Uterus (tissue), 4 donors: ENCODE measurements around the gene CTSD. TPM values are rescaled to one million over a fixed set of nuclear protein-coding genes. Genes with fewer than 3 reads are reported as not detected.
A peak's percentile ranks its signal among the peaks of the same experiment; 100 is the strongest.
"Not testable (repeated sequence)": the region's sequence is repeated elsewhere in the genome, so short reads cannot be mapped to it uniquely, and the experiment has no call there.

Experiments used
- DNase-seq, 2 donors: peaks; one replicate each; pipeline ENCODE4 v3.0.0-alpha.2; 2019 to 2020
- H3K27ac ChIP-seq, 2 donors: fragments of 200-600 bp; sonication (generic); 1 replicate in 1 of 2; 2 replicates in 1 of 2; pipeline ENCODE4 v1.5.1; 2016 to 2018
- H3K27me3 ChIP-seq, 2 donors: fragments of 200-600 bp; sonication (generic); one replicate each; pipeline ENCODE4 v1.5.1; 2018 to 2019; ENCODE audit warnings: control low read depth in 1 of 2
- H3K36me3 ChIP-seq, 2 donors: fragments of 200-600 bp; sonication (generic); one replicate each; pipeline ENCODE4 v1.5.1; 2019; ENCODE audit warnings: control low read depth in 1 of 2
- H3K4me1 ChIP-seq, 2 donors: fragments of 200-600 bp; sonication (generic); one replicate each; pipeline ENCODE4 v1.5.1; 2018 to 2019; ENCODE audit warnings: control low read depth in 1 of 2
- H3K4me3 ChIP-seq, 2 donors: fragments of 200-600 bp; sonication (generic); 1 replicate in 1 of 2; 2 replicates in 1 of 2; pipeline ENCODE4 v1.5.1; 2018 to 2019; ENCODE audit warnings: mild to moderate bottlenecking in 1 of 2
- H3K9me3 ChIP-seq, 2 donors: fragments of 200-600 bp; sonication (generic); one replicate each; pipeline ENCODE4 v1.5.1; 2019; ENCODE audit warnings: control low read depth in 1 of 2
- CTCF ChIP-seq, 4 experiments: fragments of 200-600 bp in 2 of 4; fragments of 450-650 bp in 2 of 4; sonication (generic) in 2 of 4; IDR thresholded peaks; one replicate each; pipeline ENCODE4 v1.5.1; 2016 to 2019; ENCODE audit warnings: antibody characterized with exemption in 4 of 4, mild to moderate bottlenecking in 2 of 4, moderate library complexity in 1 of 4
- POLR2A ChIP-seq, 2 donors: fragments of 450-650 bp; IDR thresholded peaks; one replicate each; pipeline ENCODE4 v1.6.1; 2016; ENCODE audit warnings: antibody characterized with exemption in 2 of 2, mild to moderate bottlenecking in 1 of 2, moderate library complexity in 1 of 2
- intact Hi-C: fragments of 100-400 bp; cut with DNase I; formaldehyde crosslinking; loops from one replicate; pipeline ENCODE4 v1.15.1; 2023; ENCODE audit warnings: low total_unique reads
- total RNA-seq, 4 donors: library from RNA; depleted of rRNA in 3 of 4; stranded (reverse); fragments of >200 nt in 3 of 4; gene quantifications; one replicate each; pipeline versions ENCODE4 v1.1.0 to v1.2.4, GENCODE V29; 2014 to 2023
- donor health status: DM: yes; HTN: yes; CAD: no.

Gene CTSD
- 100 to 1,000 TPM in 2 of 4 donors, 10 to 100 TPM in 2; 80.0 to 188 (median 126) TPM for total RNA-seq

- TF ChIP-seq POLR2A (IDR thresholded peaks at IDR 0.05) (peak in 1 of 2 donors; percentile 67), CTCF (IDR thresholded peaks at IDR 0.05) (no peak)
- H3K4me1 ChIP-seq: peaks cover 0 to 13% of the 10 kb centered on the region in 2 donors
- peak within 1 kb of the TSS; percentile 77 to 85 for H3K27ac ChIP-seq
- intact Hi-C loops: no loop called here
- peak; percentile 80 to 85 for DNase-seq
- no peaks in the 10 kb centered on the region for H3K9me3 ChIP-seq
- H3K36me3 ChIP-seq: no peaks in the 10 kb centered on the region
- H3K27me3 ChIP-seq: no peaks in the 10 kb centered on the region
- H3K4me3 ChIP-seq: peak within 1 kb of the TSS; percentile 54 to 77
Measured at GRCh38 chr11:1763796-1764661, at the start of gene CTSD. Gene CTSD (minus strand): TSS chr11:1763927. CDS start chr11:1763859, 68 bp downstream.

GRCh38 chr11:1813356-1813755, 49.6 kb upstream of the CTSD start:
- H3K9me3 ChIP-seq, H3K4me3 ChIP-seq, H3K4me1 ChIP-seq, DNase-seq, H3K36me3 ChIP-seq, H3K27ac ChIP-seq, H3K27me3 ChIP-seq, intact Hi-C loops: not testable (repeated sequence)

- TF ChIP-seq POLR2A (IDR thresholded peaks at IDR 0.05) (no peak), CTCF (IDR thresholded peaks at IDR 0.05) (no peak)
- H3K27me3 ChIP-seq: no peaks in the 10 kb centered on the region
- H3K36me3 ChIP-seq: no peaks in the 10 kb centered on the region
- no peaks in the 10 kb centered on the region for H3K4me1 ChIP-seq
- no peak overlapping the region for H3K27ac ChIP-seq
- no peak for DNase-seq
- no peak overlapping the region for H3K4me3 ChIP-seq
- intact Hi-C loops: no loop called here
- no peaks in the 10 kb centered on the region for H3K9me3 ChIP-seq
Measured at GRCh38 chr11:1812801-1813200, 49.1 kb upstream of the CTSD start.

GRCh38 chr11:1812274-1812673, 48.5 kb upstream of the CTSD start:
- H3K27me3 ChIP-seq: no peaks in the 10 kb centered on the region
- no peak overlapping the region for H3K27ac ChIP-seq
- H3K9me3 ChIP-seq: no peaks in the 10 kb centered on the region
- DNase-seq: no peak
- no peaks in the 10 kb centered on the region for H3K36me3 ChIP-seq
- intact Hi-C loops: no loop called here
- H3K4me1 ChIP-seq: no peaks in the 10 kb centered on the region
- no peak overlapping the region for H3K4me3 ChIP-seq
- TF ChIP-seq POLR2A (IDR thresholded peaks at IDR 0.05) (no peak), CTCF (IDR thresholded peaks at IDR 0.05) (no peak)

DNA sequence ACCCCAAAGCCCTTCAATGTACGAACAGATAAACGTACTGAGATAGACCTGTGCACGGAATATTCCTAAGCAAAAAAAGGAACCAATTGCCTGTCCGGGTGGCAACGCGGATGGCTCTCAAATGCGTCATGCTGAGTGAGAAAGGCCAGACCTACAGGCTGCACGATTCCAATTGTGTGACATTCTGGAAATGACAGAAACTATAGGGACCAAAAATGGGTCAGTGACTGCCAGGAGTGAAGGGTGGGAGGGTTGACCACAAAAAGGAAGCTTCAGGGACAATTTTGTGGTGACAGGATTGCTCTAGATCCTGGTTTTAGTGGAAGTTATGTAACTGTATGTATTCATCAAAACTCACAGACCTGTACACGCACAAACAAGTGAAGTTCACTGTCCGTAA, 47.0 kb upstream of the CTSD start:
- Histone ChIP-seq H3K27ac (no peak overlapping the region), H3K36me3 (no peaks in the 10 kb centered on the region), H3K9me3 (no peaks in the 10 kb centered on the region), H3K4me1 (no peaks in the 10 kb centered on the region), H3K27me3 (no peaks in the 10 kb centered on the region), H3K4me3 (no peak overlapping the region)
- intact Hi-C loops: no loop called here
- DNase-seq: no peak
- TF ChIP-seq CTCF (IDR thresholded peaks at IDR 0.05) (no peak), POLR2A (IDR thresholded peaks at IDR 0.05) (no peak)
